Smooth muscle cell (in vitro differentiated cells): ENCODE measurements around the gene ARHGAP22. TPM values are rescaled to one million over a fixed set of nuclear protein-coding genes. Genes with fewer than 3 reads are reported as not detected.

ENCODE experiments used
- DNase-seq: peaks from one replicate; lab custom pipeline; 2025; ENCODE audit not compliant: unreplicated experiment; lab: John Stamatoyannopoulos, UW
- H2AFZ ChIP-seq: fragments of 200-600 bp; sonication (generic); 2 replicates; pipeline ENCODE4 v1.6.0; 2016; ENCODE audit warnings: antibody characterized with exemption, low read depth, mild to moderate bottlenecking
- H3F3A ChIP-seq: fragments of 200-600 bp; sonication (generic); 2 replicates; pipeline ENCODE4 v1.6.0; 2017; ENCODE audit warnings: antibody characterized with exemption, low read depth
- H3K27ac ChIP-seq: fragments of 200-600 bp; sonication (generic); 2 replicates; pipeline ENCODE4 v1.5.1; 2016; ENCODE audit warnings: low read depth, mild to moderate bottlenecking
- H3K27me3 ChIP-seq: fragments of 200-600 bp; sonication (generic); 2 replicates; pipeline ENCODE4 v1.6.1; 2016; ENCODE audit warnings: low read depth, mild to moderate bottlenecking
- H3K36me3 ChIP-seq: fragments of 200-600 bp; sonication (generic); 2 replicates; pipeline ENCODE4 v1.5.1; 2016; ENCODE audit warnings: low read depth
- H3K4me1 ChIP-seq: fragments of 200-600 bp; sonication (generic); 2 replicates; pipeline ENCODE4 v1.5.1; 2016; ENCODE audit warnings: low read depth
- H3K4me2 ChIP-seq: fragments of 200-600 bp; sonication (generic); 2 replicates; pipeline ENCODE4 v1.6.0; 2016; ENCODE audit warnings: mild to moderate bottlenecking
- H3K4me3 ChIP-seq: fragments of 200-600 bp; sonication (generic); 2 replicates; pipeline ENCODE4 v1.5.1; 2016; ENCODE audit warnings: mild to moderate bottlenecking
- H3K79me2 ChIP-seq: fragments of 200-600 bp; sonication (generic); 2 replicates; pipeline ENCODE4 v1.6.0; 2016; ENCODE audit warnings: low read depth, mild to moderate bottlenecking
- H3K9ac ChIP-seq: fragments of 200-600 bp; sonication (generic); 2 replicates; pipeline ENCODE4 v1.6.0; 2016; ENCODE audit warnings: low read depth
- H3K9me3 ChIP-seq: fragments of 200-600 bp; sonication (generic); replicated peaks from 2 replicates; pipeline ENCODE4 v1.5.1; 2016; ENCODE audit warnings: low read depth
- H4K20me1 ChIP-seq: fragments of 200-600 bp; sonication (generic); 2 replicates; pipeline ENCODE4 v1.6.0; 2016; ENCODE audit warnings: low read depth
- CTCF ChIP-seq: fragments of 200-600 bp; sonication (generic); IDR thresholded peaks from 2 replicates; pipeline ENCODE4 v1.5.1; 2017; ENCODE audit warnings: borderline replicate concordance, mild to moderate bottlenecking, antibody characterized with exemption; ENCODE audit not compliant: insufficient read depth, poor library complexity, severe bottlenecking
- WGBS: methylation state at CpG from one replicate; pipeline ENCODE4 v1.1.7; 2016; ENCODE audit warnings: low lambda C conversion rate; 5-methylcytosine and 5-hydroxymethylcytosine counted together
- polyA plus RNA-seq: library from polyadenylated mRNA; unstranded; fragments of >200 nt; fragmentation: Nextera tagmentation; extraction: Ambion mirVana; gene quantifications from 2 replicates; pipeline ENCODE4 v1.2.1, GENCODE V29; 2016
- total RNA-seq: library from RNA; depleted of rRNA; stranded (reverse); fragments of >200 nt; gene quantifications from 2 replicates; pipeline ENCODE4 v1.2.3, GENCODE V29; 2014

ARHGAP22 gene
- total and polyA plus RNA-seq, 2 experiments from 2014 or later: 1.8 to 8.8 TPM

GRCh38 chr10:48458662-48459048, 146.2 kb downstream of the ARHGAP22 start:
- no peak overlapping the region for H3K4me2 ChIP-seq
- no peak overlapping the region for H3K4me3 ChIP-seq
- TF ChIP-seq CTCF: no peak
- H3K9ac ChIP-seq: no peak overlapping the region
- no peaks in the 10 kb centered on the region for H3K9me3 ChIP-seq
- no peaks in the 10 kb centered on the region for H3K27me3 ChIP-seq
- H3K4me1 ChIP-seq: no peaks in the 10 kb centered on the region
- no peak overlapping the region for H2AFZ ChIP-seq
- H3K27ac ChIP-seq: no peak overlapping the region
- no peaks in the 10 kb centered on the region for H3F3A ChIP-seq
- 83% methylated on average over 6 of the region's 6 CpGs for WGBS
- H4K20me1 ChIP-seq: no peaks in the 10 kb centered on the region
- no peak for DNase-seq
- no peaks in the 10 kb centered on the region for H3K79me2 ChIP-seq
- no peaks in the 10 kb centered on the region for H3K36me3 ChIP-seq

- no peak overlapping the region for H3K9ac ChIP-seq
- TF ChIP-seq CTCF: no peak
Measured at GRCh38 chr10:48457949-48458661, 146.8 kb downstream of the ARHGAP22 start.

GRCh38 chr10:48456808-48457761, 147.8 kb downstream of the ARHGAP22 start:
- no peaks in the 10 kb centered on the region for H3K4me1 ChIP-seq
- H2AFZ ChIP-seq: no peak overlapping the region
- H3K9ac ChIP-seq: no peak overlapping the region
- H3K27ac ChIP-seq: no peak overlapping the region
- H3K9me3 ChIP-seq: no peaks in the 10 kb centered on the region
- no peak for TF ChIP-seq CTCF
- no peak for DNase-seq
- H3K4me3 ChIP-seq: no peak overlapping the region
- no peaks in the 10 kb centered on the region for H3K27me3 ChIP-seq
- H3K36me3 ChIP-seq: no peaks in the 10 kb centered on the region
- no peak overlapping the region for H3K4me2 ChIP-seq
- H3F3A ChIP-seq: no peaks in the 10 kb centered on the region
- H4K20me1 ChIP-seq: no peaks in the 10 kb centered on the region
- no peaks in the 10 kb centered on the region for H3K79me2 ChIP-seq
- WGBS: 89% methylated on average over 22 of the region's 24 CpGs

More at GRCh38 chr10:48457949-48458661, 146.8 kb downstream of the ARHGAP22 start:
- H3K4me2 ChIP-seq: no peak overlapping the region
- H4K20me1 ChIP-seq: no peaks in the 10 kb centered on the region
- H3K9me3 ChIP-seq: no peaks in the 10 kb centered on the region
- H3K79me2 ChIP-seq: no peaks in the 10 kb centered on the region
- no peak overlapping the region for H3K4me3 ChIP-seq
- no peak overlapping the region for H2AFZ ChIP-seq
- WGBS: 93% methylated on average over 4 of the region's 5 CpGs
- H3F3A ChIP-seq: no peaks in the 10 kb centered on the region
- no peaks in the 10 kb centered on the region for H3K36me3 ChIP-seq
- H3K27me3 ChIP-seq: no peaks in the 10 kb centered on the region
- DNase-seq: no peak
- no peaks in the 10 kb centered on the region for H3K4me1 ChIP-seq
- H3K27ac ChIP-seq: no peak overlapping the region
